Left lung (tissue), 10 donors: ENCODE results near the gene BCO1. TPM values are rescaled to one million over a fixed set of nuclear protein-coding genes. Genes with fewer than 3 reads are reported as not detected.

Experiments used
- ATAC-seq: fragments of 200-7000 bp; cut with Tn5 transposase; one replicate; pipeline ENCODE4 v1.9.1; 2020; ENCODE audit warnings: moderate library complexity
- DNase-seq, 4 donors: peaks; one replicate each; pipeline ENCODE4 v3.0.0-alpha.2; 2013 to 2020
- H3K27ac ChIP-seq, 2 donors: fragments of 200-600 bp; sonication (generic) in 1 of 2; one replicate each; pipeline versions ENCODE4 v1.5.0 to v1.8.0; 2020 to 2021
- H3K27me3 ChIP-seq, 2 donors: fragments of 200-600 bp; sonication (generic) in 1 of 2; one replicate each; pipeline versions ENCODE4 v1.5.0 to v1.8.0; 2020 to 2021
- H3K36me3 ChIP-seq, 2 donors: fragments of 200-600 bp; sonication (generic) in 1 of 2; one replicate each; pipeline versions ENCODE4 v1.5.0 to v1.8.0; 2020 to 2021
- H3K4me1 ChIP-seq, 2 donors: fragments of 200-600 bp; one replicate each; pipeline ENCODE4 v1.8.0; 2021
- H3K4me3 ChIP-seq, 2 donors: fragments of 200-600 bp; sonication (generic) in 1 of 2; one replicate each; pipeline versions ENCODE4 v1.5.0 to v1.8.0; 2020 to 2021; ENCODE audit warnings: mild to moderate bottlenecking in 1 of 2
- H3K9me3 ChIP-seq, 2 donors: fragments of 200-600 bp; sonication (generic) in 1 of 2; one replicate each; pipeline versions ENCODE4 v1.5.0 to v1.8.0; 2020 to 2021
- intact Hi-C, 2 donors: fragments of 100-400 bp; cut with DNase I; formaldehyde crosslinking; loops; one replicate each; pipeline versions ENCODE4 v1.11.2 to v1.14.2; 2022
- polyA plus RNA-seq, 6 donors: library from polyadenylated mRNA; unstranded; fragments of 120-200 nt; gene quantifications; one replicate each; pipeline ENCODE4 v1.2.1, GENCODE V29; 2013; ENCODE audit not compliant: insufficient read length in 6 of 6
- total RNA-seq, 2 donors: library from RNA; stranded (reverse); fragmentation: NEBNext Ultra II Directional; extraction: Animal tissue kit (Norgen Biotek cat#: 25700); gene quantifications; one replicate each; pipeline ENCODE4 v1.2.1, GENCODE V29; 2021
- TF ChIP-seq, protein P1 (sequence below), 2 donors: fragments of 200-600 bp; sonication (generic) in 1 of 2; IDR thresholded peaks; one replicate each; pipeline versions ENCODE4 v1.5.0 to v1.8.0; 2021; ENCODE audit warnings: antibody characterized with exemption in 2 of 2
- donor health status: DM: no; HTN: yes; CAD: no.
- donor health status: DM: no; HTN: no; CAD: no.

BCO1 gene
- total and polyA plus RNA-seq, 8 donors = 0.38 to 0.81 (median 0.58) TPM; not detected in 1

DNA sequence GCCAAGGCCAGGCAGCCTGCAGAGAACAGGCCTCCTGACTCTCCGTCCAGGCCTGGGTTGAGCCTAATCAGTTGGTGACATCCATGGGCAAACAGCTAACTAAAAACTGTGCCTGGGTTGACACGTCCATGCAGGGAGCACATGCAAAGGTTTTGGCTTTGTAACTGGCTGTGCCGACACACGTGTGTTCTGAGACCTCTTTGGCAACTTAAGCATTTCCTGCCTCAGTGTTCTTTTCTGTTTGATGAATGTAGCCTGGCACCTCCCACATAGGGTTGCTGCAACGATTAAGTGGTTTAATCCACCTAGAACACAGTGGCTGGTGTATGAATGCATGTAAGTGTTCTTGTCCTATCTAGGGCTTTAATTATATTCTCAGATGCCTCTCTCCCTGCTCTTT lies 3.2 kb downstream of the BCO1 start:
- H3K4me1 ChIP-seq = peaks cover 0 to 3% of the 10 kb centered on the region in 2 donors
- H3K27ac ChIP-seq = no peak overlapping the region
- no peaks in the 10 kb centered on the region for H3K9me3 ChIP-seq
- intact Hi-C loops = no loop called here
- H3K27me3 ChIP-seq = no peaks in the 10 kb centered on the region
- no peaks in the 10 kb centered on the region for H3K36me3 ChIP-seq
- no peak overlapping the region for H3K4me3 ChIP-seq
- TF ChIP-seq, protein P1, sequence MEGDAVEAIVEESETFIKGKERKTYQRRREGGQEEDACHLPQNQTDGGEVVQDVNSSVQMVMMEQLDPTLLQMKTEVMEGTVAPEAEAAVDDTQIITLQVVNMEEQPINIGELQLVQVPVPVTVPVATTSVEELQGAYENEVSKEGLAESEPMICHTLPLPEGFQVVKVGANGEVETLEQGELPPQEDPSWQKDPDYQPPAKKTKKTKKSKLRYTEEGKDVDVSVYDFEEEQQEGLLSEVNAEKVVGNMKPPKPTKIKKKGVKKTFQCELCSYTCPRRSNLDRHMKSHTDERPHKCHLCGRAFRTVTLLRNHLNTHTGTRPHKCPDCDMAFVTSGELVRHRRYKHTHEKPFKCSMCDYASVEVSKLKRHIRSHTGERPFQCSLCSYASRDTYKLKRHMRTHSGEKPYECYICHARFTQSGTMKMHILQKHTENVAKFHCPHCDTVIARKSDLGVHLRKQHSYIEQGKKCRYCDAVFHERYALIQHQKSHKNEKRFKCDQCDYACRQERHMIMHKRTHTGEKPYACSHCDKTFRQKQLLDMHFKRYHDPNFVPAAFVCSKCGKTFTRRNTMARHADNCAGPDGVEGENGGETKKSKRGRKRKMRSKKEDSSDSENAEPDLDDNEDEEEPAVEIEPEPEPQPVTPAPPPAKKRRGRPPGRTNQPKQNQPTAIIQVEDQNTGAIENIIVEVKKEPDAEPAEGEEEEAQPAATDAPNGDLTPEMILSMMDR (IDR thresholded peaks at IDR 0.05) = no peak
- ATAC-seq = no peak
- no peak for DNase-seq

DNA sequence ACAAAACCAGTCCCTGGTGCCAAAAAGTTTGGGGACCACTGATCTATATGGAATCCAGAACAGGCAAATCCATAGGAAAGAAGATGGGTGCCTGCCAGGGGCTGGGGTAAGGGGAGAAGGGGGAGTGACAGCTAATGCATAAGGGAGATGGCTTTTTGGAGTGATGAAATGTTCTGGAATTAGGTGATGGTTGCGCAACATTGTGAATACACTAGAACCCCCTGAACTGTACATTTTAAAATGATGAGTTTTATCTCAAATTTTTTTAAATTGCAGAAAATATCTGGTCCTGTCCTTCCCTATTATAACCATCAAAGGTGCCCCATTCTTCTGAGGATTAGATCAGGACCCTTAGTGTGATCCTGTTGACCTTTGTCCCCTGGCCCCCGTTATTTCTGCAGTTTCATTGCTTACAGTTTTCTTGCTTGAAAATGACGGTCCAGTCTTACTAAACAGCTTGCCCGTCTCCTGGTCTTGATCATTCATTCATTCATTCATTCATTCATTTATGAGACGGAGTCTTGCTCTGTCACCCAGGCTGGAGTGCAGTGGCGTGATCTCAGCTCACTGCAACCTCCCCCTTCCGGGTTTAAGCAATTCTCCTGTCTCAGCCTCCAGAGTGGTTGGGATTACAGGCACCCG lies 4.6 kb downstream of the BCO1 start:
- Histone ChIP-seq H3K4me1 (no peaks in the 10 kb centered on the region), H3K36me3 (no peaks in the 10 kb centered on the region), H3K27ac (no peak overlapping the region), H3K27me3 (no peaks in the 10 kb centered on the region), H3K4me3 (no peak overlapping the region), H3K9me3 (no peaks in the 10 kb centered on the region)
- intact Hi-C loops = no loop called here
- TF ChIP-seq, protein P1 (IDR thresholded peaks at IDR 0.05) = no peak
- no peak for ATAC-seq
- no peak for DNase-seq

DNA sequence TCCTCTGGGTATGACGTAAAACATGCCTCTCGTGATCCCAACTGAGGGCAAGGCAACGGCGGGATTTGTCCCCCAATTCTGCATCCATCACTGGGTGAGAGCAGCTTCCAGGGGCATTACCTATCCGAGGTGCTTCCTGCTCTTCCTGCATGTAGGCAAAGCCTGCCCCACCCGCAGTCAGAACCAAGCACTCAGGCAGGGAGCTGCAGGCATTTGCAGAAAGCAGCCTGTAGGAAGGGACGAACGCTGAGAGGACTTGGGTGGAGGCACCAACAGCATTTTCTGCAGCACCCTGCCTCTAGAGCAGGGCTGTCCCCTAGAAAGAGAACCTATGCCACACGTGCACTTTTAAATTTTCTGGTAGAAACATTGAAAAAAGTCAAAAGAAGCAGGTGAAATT lies 5.5 kb downstream of the BCO1 start:
- no peaks in the 10 kb centered on the region for H3K9me3 ChIP-seq
- no peak overlapping the region for H3K27ac ChIP-seq
- H3K27me3 ChIP-seq = no peaks in the 10 kb centered on the region
- intact Hi-C loops = no loop called here
- DNase-seq (no peak), ATAC-seq (no peak)
- TF ChIP-seq, protein P1 (IDR thresholded peaks at IDR 0.05) = no peak
- H3K4me1 ChIP-seq = no peaks in the 10 kb centered on the region
- H3K4me3 ChIP-seq = no peak overlapping the region
- no peaks in the 10 kb centered on the region for H3K36me3 ChIP-seq

DNA sequence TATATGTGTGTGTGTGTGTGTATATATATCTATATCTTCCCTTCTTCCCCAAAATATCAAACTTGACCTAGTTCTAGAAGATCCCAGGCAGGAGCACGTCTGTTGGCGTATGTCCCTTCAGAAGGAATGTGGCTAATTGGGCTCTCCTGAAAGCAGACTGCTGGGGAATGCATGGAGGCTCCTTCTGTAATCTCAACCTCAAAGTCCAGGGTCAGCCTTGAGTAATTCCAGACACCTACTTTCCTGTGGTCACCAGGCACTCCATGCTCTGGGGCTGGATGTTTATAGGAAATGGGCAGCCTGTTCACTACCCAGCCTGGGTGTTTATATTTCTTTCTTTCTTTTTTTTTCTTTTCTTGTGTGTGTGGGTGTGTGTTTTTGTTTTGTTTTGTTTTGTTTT lies 13.4 kb downstream of the BCO1 start:
- Histone ChIP-seq H3K4me3 (no peak overlapping the region), H3K27me3 (no peaks in the 10 kb centered on the region), H3K27ac (no peak overlapping the region), H3K9me3 (no peaks in the 10 kb centered on the region), H3K36me3 (no peaks in the 10 kb centered on the region), H3K4me1 (no peaks in the 10 kb centered on the region)
- DNase-seq (no peak), ATAC-seq (no peak)
- TF ChIP-seq, protein P1 (IDR thresholded peaks at IDR 0.05) = no peak
- intact Hi-C loops = no loop called here

DNA sequence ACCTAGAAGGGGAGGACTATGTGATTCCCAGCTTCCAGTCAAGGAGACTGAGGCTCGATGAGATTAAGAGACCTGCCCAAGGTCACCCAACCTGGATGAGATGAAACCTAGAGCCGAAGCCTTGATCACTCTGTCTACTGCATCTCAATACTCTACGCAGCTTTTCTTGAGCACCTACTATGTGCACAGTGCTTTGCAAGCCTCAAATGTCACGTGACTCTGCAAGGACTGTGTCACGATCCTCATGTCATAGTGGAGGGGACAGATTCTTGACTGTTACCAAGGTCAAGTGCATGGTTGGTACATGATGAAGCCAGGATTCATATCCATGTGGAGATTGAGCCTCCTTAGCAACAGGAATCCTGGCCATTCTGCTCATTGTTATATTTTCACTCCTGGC lies 14.7 kb downstream of the BCO1 start:
- DNase-seq (no peak), ATAC-seq (no peak)
- H3K4me1 ChIP-seq = no peaks in the 10 kb centered on the region
- no peak overlapping the region for H3K4me3 ChIP-seq
- no peak overlapping the region for H3K27ac ChIP-seq
- intact Hi-C loops = no loop called here
- H3K36me3 ChIP-seq = no peaks in the 10 kb centered on the region
- H3K9me3 ChIP-seq = no peaks in the 10 kb centered on the region
- no peaks in the 10 kb centered on the region for H3K27me3 ChIP-seq
- TF ChIP-seq, protein P1 (IDR thresholded peaks at IDR 0.05) = no peak
